KMS-11 (cell line): Measurements from ENCODE around the gene MORC2.
A peak's percentile ranks its signal among the peaks of the same experiment; 100 is the strongest.

Experiments used
- H2AFZ ChIP-seq: fragments of 200-600 bp; sonication (generic); 2 replicates; pipeline ENCODE4 v1.6.1; 2016; ENCODE audit warnings: antibody characterized with exemption, mixed run types, low read depth
- H3K27ac ChIP-seq: fragments of 200-600 bp; sonication (generic); 2 replicates; pipeline ENCODE4 v1.6.1; 2016; ENCODE audit warnings: mild to moderate bottlenecking, mixed run types
- H3K27me3 ChIP-seq: fragments of 200-600 bp; sonication (generic); 2 replicates; pipeline ENCODE4 v1.6.1; 2017; ENCODE audit warnings: mild to moderate bottlenecking, low read depth, mixed run types, moderate library complexity; ENCODE audit not compliant: insufficient read depth
- H3K36me3 ChIP-seq: fragments of 200-600 bp; sonication (generic); 2 replicates; pipeline ENCODE4 v1.6.1; 2017; ENCODE audit warnings: mild to moderate bottlenecking, mixed run types; ENCODE audit not compliant: insufficient read depth
- H3K4me1 ChIP-seq: fragments of 200-600 bp; sonication (generic); 2 replicates; pipeline ENCODE4 v1.6.1; 2016; ENCODE audit warnings: mild to moderate bottlenecking, low read depth, mixed run types; ENCODE audit not compliant: poor library complexity, severe bottlenecking
- H3K4me2 ChIP-seq: fragments of 200-600 bp; sonication (generic); 2 replicates; pipeline ENCODE4 v1.7.0; 2016; ENCODE audit warnings: mild to moderate bottlenecking, mixed run types
- H3K4me3 ChIP-seq: fragments of 200-600 bp; sonication (generic); IDR thresholded peaks from 2 replicates; pipeline ENCODE4 v1.6.1; 2017; ENCODE audit warnings: low read depth, low read length, mixed read lengths; ENCODE audit not compliant: insufficient read depth
- H3K79me2 ChIP-seq: fragments of 200-600 bp; sonication (generic); 2 replicates; pipeline ENCODE4 v1.6.1; 2016; ENCODE audit warnings: low read depth, mixed run types; ENCODE audit not compliant: insufficient read depth
- H3K9ac ChIP-seq: fragments of 200-600 bp; sonication (generic); 2 replicates; pipeline ENCODE4 v1.6.1; 2016; ENCODE audit warnings: mild to moderate bottlenecking, mixed run types
- H4K20me1 ChIP-seq: fragments of 200-600 bp; sonication (generic); 2 replicates; pipeline ENCODE4 v1.6.1; 2016; ENCODE audit warnings: mild to moderate bottlenecking, mixed run types; ENCODE audit not compliant: insufficient read depth
- CTCF ChIP-seq: fragments of 200-600 bp; sonication (generic); conservative IDR thresholded peaks from 2 replicates; pipeline ENCODE4 v1.6.1; 2017; ENCODE audit warnings: low read depth, mild to moderate bottlenecking, antibody characterized with exemption, low read length, moderate library complexity, mixed read lengths

Gene MORC2

GRCh38 chr22:30968015-30968923 is at the start of gene MORC2:
Gene MORC2 (minus strand): TSS chr22:30968774. CDS start chr22:30967889, 885 bp downstream.
- H3K36me3 ChIP-seq: no peaks in the 10 kb centered on the region; the same call in 1 of the 2 replicates
- no peak within 1 kb of the TSS for H3K4me3 ChIP-seq
- H4K20me1 ChIP-seq: no peaks in the 10 kb centered on the region; the same call in 1 of the 2 replicates
- H3K4me1 ChIP-seq: peaks cover 28% of the 10 kb centered on the region
- H3K9ac ChIP-seq: peak within 1 kb of the TSS; percentile 90
- H2AFZ ChIP-seq: peak within 1 kb of the TSS; percentile 60
- H3K79me2 ChIP-seq: peaks cover 54% of the 10 kb centered on the region
- peak within 1 kb of the TSS; percentile 91 for H3K4me2 ChIP-seq
- no peak for TF ChIP-seq CTCF
- peak within 1 kb of the TSS; percentile 77 for H3K27ac ChIP-seq
- no peaks in the 10 kb centered on the region for H3K27me3 ChIP-seq

GRCh38 chr22:31005535-31005934 is 37.0 kb upstream of the MORC2 start:
- Histone ChIP-seq H4K20me1 (no peaks in the 10 kb centered on the region), H3K4me1 (no peaks in the 10 kb centered on the region), H3K4me2 (no peak overlapping the region), H3K4me3 (no peak overlapping the region), H3K79me2 (no peaks in the 10 kb centered on the region), H3K9ac (no peak overlapping the region), H3K27ac (no peak overlapping the region), H3K27me3 (no peaks in the 10 kb centered on the region), H3K36me3 (no peaks in the 10 kb centered on the region), H2AFZ (no peak overlapping the region)
- TF ChIP-seq CTCF: no peak

GRCh38 chr22:31001124-31001770 is 32.7 kb upstream of the MORC2 start:
- TF ChIP-seq CTCF: no peak
- Histone ChIP-seq H3K4me3 (no peak overlapping the region), H2AFZ (no peak overlapping the region), H3K27me3 (no peaks in the 10 kb centered on the region), H3K4me2 (no peak overlapping the region), H3K27ac (no peak overlapping the region), H4K20me1 (no peaks in the 10 kb centered on the region), H3K4me1 (no peaks in the 10 kb centered on the region), H3K79me2 (no peaks in the 10 kb centered on the region), H3K9ac (no peak overlapping the region), H3K36me3 (no peaks in the 10 kb centered on the region)

- H4K20me1 ChIP-seq: no peaks in the 10 kb centered on the region
- no peaks in the 10 kb centered on the region for H3K36me3 ChIP-seq
- H3K79me2 ChIP-seq: no peaks in the 10 kb centered on the region
- TF ChIP-seq CTCF: no peak
- no peak overlapping the region for H2AFZ ChIP-seq
- no peak overlapping the region for H3K4me2 ChIP-seq
- no peak overlapping the region for H3K4me3 ChIP-seq
- H3K9ac ChIP-seq: no peak overlapping the region
- H3K27ac ChIP-seq: no peak overlapping the region
- H3K27me3 ChIP-seq: no peaks in the 10 kb centered on the region
- H3K4me1 ChIP-seq: no peaks in the 10 kb centered on the region
Observed at GRCh38 chr22:30998329-30998728, 29.8 kb upstream of the MORC2 start.
